ENCODE measurements around the gene OSMR.

OSMR gene

GRCh38 chr5:38845526-38846378 lies at the start of gene OSMR:
Gene OSMR (plus strand): TSS chr5:38846012. CDS start chr5:38869045, 23,033 bp downstream.
- peak; percentile 14 to 15 for DNase-seq (ENCODE audit: low read depth in 2 of 2)

DNA sequence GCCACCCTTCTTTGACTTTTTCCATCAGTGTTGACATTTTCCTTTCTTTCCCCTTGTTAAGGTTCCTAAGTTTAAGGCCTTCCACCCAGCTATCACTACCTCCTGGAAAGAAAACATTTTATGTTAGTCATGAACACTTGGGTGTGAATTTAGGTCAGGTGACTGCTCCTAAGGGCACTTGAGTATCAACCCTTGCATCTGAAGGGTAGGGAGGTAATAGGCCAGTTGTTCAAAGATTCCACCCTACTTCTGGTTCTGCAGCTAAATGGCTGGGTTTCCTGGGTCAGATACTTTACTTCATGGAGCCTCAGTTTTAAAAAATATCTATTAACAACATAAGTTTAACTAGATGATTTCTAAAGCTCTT lies 49.1 kb upstream of the OSMR start:
- DNase-seq (ENCODE audit: low read depth in 2 of 2): no peak

GRCh38 chr5:38797838-38798237 lies 48.0 kb upstream of the OSMR start:
- no peak for DNase-seq (ENCODE audit: low read depth in 2 of 2)

DNA sequence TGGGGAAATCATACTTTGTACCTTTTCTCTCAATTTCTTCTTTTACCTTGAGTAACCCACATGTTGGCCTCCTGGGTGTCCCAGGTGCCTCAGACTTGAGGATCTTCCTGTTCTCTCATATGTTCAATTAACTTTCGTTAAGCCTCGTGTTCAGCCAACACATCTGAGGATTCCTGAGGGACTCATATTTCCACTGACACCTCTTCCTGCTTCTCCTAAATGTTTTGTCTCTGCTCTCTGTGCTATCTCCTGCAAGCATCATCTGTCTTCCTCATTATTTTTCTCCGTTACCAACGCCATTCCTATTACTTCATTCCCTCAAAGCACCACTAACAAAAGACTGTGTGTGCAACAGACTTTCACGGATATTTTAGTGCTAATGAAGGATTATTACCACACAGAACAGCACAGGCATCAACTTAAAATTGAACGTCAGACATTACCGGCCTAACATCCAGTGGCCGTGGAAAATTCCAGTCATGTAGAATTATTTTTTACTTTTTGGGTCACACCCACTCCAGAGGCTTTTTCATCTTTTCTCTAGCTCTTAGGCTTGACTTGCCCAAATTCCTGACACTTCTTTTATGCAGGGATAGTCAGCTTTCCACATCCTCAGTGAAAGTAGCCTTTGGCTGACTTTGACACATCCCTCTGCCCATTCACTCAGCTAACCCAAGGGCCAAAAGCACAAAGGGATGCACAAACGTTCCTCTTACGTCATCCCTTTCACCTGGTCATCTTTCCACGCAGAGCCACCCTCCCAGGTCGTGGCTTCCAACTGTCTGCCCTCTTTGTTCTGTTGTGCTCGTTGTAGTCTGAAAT lies 46.0 kb upstream of the OSMR start:
- DNase-seq (ENCODE audit: low read depth in 2 of 2): no peak

GRCh38 chr5:38800515-38800914 lies 45.3 kb upstream of the OSMR start:
- no peak for DNase-seq (ENCODE audit: low read depth in 2 of 2)

DNA sequence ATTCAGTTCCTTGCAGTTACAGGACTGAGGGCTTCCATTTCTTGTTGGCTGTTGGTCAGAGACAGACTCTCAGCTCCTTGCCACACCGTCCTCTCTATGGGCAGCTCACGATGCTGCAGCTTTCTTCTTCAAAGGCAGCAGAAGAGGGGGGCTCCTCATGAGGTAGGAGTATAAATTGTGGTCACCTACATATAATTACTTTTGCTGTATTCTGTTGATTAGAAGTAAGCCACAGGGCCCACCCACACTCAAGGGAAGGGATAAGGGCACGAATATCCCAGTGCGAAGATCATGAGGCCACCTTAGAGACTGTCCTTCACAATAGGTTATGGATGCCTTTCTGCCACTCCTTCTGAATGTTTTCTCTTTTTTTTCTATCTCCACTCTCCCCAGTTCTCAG lies 43.7 kb upstream of the OSMR start:
- no peak for DNase-seq (ENCODE audit: low read depth in 2 of 2)

DNA sequence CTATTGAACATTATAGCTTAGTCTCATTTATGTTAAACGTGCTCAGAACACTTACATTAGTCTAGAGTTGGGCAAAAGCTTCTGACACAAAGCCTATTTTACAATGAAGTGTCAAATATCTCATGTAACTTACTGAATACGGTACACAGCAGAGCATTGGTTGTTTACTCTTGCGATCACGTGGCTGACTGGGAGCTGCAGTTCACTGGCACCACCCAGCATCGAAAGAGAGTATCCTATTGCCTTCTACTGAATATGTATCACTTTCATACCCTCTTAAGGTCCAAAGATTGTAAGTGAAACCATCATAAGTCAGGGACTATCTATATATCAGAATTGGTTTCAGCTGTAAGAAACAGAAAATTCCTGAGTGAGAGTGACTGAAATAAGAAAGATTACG lies 42.6 kb upstream of the OSMR start:
- no peak for DNase-seq (ENCODE audit: low read depth in 2 of 2)

DNA sequence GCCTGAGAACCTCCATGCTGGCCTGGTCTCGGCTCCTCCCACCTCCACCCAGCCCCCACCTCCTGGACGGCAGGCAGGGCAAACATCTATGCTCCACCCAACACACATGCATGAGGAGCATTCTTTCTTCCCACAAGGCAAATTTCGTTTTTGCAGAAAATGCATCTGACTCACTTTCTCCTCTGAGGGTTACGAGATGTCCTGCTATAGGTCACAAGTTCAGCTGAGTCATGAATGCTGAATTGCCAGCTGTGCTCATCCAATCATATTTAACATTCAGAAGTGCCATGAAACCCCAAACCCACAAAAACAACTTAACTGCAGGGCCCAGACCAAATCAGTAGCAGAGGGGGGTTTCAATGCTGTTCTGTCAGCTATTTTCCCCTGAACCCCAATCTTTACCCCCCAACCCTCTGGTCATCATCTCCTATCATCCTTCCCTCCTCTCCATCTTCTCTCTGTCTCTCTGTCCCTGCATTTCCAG lies 39.0 kb upstream of the OSMR start:
- peak; percentile 2 to 12 for DNase-seq (ENCODE audit: low read depth in 2 of 2)

GRCh38 chr5:38807570-38808483 lies 38.0 kb upstream of the OSMR start:
- DNase-seq (ENCODE audit: low read depth in 2 of 2): no peak

DNA sequence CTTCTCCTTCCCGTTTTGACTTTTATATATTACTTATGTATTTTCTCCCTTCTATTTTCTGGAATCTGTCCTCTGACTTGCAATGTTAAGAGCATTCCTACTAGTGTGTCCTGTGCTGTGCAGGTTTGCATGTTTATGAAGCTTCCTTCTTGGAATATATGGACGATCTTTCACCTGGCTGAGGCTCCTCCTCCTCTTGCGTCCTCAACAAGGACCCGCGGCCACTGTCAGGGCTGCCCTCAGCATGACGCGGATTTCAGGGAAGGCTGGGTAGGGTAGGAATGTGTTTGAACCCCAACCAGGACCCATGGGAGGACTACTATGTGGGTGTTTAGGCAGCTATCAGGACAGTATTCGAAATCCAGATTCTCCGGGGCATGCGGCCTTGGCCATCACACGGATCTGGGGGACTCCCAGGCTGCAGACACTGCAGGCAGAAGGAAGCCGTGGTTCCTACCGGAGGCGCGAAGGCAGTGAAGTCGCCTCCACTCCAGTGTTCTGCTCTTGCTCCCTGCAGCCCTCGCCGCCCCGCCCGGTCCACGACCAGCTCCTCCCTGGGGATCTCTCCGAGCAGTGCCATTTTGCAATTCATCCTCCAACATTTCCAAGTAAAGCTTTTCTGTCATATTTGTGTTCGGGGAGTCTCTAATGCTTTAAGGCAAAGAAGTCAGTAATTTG lies 37.0 kb upstream of the OSMR start:
- DNase-seq (ENCODE audit: low read depth in 2 of 2): no peak

DNA sequence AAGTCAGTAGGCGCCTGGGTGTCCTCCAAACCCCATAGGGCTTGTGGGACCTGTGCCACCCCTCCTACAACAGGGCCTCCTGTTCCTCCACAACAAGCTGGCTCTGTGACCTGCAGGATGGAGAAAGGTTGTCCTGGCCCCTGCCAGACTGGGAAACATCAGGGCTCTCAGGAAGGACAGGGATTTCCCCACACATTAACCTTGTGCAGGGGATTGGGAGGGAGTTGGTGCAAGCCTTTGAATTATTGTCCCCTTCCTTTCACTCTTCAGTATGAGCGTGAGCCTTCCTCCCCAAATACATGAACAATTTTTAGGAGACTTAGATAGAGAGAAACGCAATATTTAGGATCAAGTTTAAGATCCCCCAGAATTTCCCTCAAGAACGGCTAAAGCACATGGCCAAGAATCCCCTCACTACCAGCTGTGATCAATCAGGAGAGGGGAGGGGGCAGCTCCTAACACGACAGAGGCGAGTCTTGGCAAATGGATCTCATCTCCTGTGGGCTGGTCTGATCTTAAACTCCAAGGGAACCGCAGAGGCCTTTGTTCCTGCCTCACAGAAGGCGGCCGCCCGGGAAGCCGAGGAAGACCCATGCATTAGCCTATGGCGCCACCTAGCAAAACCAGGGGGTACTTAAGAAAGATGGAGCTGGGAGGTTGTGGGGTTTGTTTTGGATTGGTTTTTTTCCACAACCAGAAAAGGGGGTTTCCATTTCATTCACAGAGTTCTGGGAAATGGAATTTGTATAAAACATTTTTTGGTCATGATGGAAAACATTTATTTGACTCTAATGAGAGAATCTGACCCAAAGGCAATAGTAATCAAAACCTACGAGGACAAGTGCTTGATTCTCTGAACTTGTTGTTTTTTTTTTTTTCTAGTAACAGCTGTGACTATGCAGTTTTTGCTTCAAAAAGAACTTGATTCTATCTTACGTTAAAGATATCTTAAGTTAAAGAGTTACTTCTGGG lies 36.1 kb upstream of the OSMR start:
- DNase-seq (ENCODE audit: low read depth in 2 of 2): peak; percentile 30 to 32

GRCh38 chr5:38814879-38815278 lies 30.9 kb upstream of the OSMR start:
- no peak for DNase-seq (ENCODE audit: low read depth in 2 of 2)

GRCh38 chr5:38816083-38817030 lies 29.5 kb upstream of the OSMR start:
- DNase-seq (ENCODE audit: low read depth in 2 of 2): no peak

DNA sequence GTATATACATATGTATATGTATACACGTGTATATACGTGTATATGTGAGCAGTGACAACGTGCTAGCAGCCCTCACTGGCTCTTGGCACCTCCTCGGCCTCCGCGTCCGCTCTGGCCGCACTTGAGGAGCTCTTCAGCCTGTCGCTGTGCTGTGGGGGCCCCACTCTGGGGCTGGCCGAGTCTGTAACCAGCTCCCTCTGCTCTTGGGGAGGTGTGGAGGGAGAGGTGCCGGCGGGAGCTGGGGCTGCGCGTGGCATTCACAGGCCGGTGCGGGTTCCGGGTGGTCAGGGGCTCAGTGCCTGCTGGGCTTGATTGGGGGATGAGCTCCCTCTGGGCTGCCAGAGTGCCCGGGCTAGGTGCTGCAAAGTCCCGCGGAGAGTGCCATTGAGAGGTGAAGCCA lies 24.1 kb upstream of the OSMR start:
- DNase-seq (ENCODE audit: low read depth in 2 of 2): no peak

- DNase-seq (ENCODE audit: low read depth in 2 of 2): no peak
Measured at GRCh38 chr5:38823503-38823902, 22.3 kb upstream of the OSMR start.

- no peak for DNase-seq (ENCODE audit: low read depth in 2 of 2)
Measured at GRCh38 chr5:38824821-38825220, 21.0 kb upstream of the OSMR start.

- DNase-seq (ENCODE audit: low read depth in 2 of 2): no peak
Measured at GRCh38 chr5:38825494-38825893, 20.3 kb upstream of the OSMR start.

DNA sequence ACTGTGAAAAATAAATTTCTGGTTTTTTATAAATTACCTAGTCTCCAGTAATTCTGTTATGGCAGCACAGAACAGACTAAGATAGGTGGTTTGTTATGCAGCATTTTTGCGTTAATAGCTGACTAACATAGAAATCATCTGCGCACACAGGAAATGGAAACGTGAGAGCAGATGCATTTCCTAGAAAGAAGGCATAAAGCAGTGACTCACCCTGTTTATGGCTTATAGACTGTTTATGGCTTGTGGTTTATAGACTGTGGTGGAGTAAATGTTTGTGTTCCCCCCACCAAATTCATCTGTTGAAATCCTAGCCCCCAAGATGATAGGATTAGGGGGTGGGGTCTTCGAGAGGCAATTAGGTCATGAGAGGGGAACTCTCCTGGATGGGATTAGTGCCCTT lies 18.3 kb upstream of the OSMR start:
- DNase-seq (ENCODE audit: low read depth in 2 of 2): no peak

- DNase-seq (ENCODE audit: low read depth in 2 of 2): no peak
Measured at GRCh38 chr5:38830521-38831051, 15.2 kb upstream of the OSMR start.
